HCT116 (cell line): ENCODE results near the gene FANCM. TPM values are rescaled to one million over a fixed set of nuclear protein-coding genes. Genes with fewer than 3 reads are reported as not detected.

Experiments
- ATAC-seq: fragments of 200-7000 bp; cut with Tn5 transposase; 2 replicates; pipeline ENCODE4 v1.9.1; 2020; ENCODE audit warnings: mild to moderate bottlenecking, moderate library complexity
- BruUV-seq: library from RNA; stranded (reverse); fragments of 400-500 nt; replicated peaks from 2 replicates; lab custom pipeline; 2021; lab: Mats Ljungman, UMichigan
- CTCF ChIA-PET: fragments of 300-600 bp; sonication (Branson Sonifier 250); formaldehyde crosslinking; loops from one replicate; lab custom pipeline; 2021; ENCODE audit warnings: antibody characterized with exemption; lab: Charles Lee
- POLR2A ChIA-PET: fragments of 300-600, 350-600 bp; sonication (Branson Sonifier 250); formaldehyde crosslinking; loops from one replicate; lab custom pipeline; 2021; ENCODE audit warnings: antibody characterized with exemption; lab: Charles Lee
- RAD21 ChIA-PET, 2 experiments: fragments of 300-600 bp; sonication (Branson Sonifier 250); formaldehyde crosslinking; loops; one replicate each; lab custom pipeline; 2023; ENCODE audit warnings: low total read pairs in 2 of 2; ENCODE audit not compliant: uncharacterized antibody in 2 of 2, unreplicated experiment in 2 of 2, low non-redundant PET in 1 of 2; lab: Charles Lee
- DNase-seq: peaks from one replicate; pipeline ENCODE4 v3.0.0-alpha.2; 2010; ENCODE audit warnings: low read depth, low spot score
- H2AFZ ChIP-seq: fragments of 200-600 bp; shearing (Covaris generic), sonication (generic); 2 replicates; pipeline ENCODE4 v1.6.1; 2017; ENCODE audit warnings: low read depth, mixed run types, mixed read lengths, antibody characterized with exemption, low read length; ENCODE audit not compliant: poor library complexity, severe bottlenecking
- H3K27ac ChIP-seq: 2 replicates; pipeline ENCODE4 v1.5.1; 2012; ENCODE audit warnings: low read depth, low read length
- H3K27me3 ChIP-seq: fragments of 200-600 bp; sonication (generic); 2 replicates; pipeline ENCODE4 v1.6.1; 2016; ENCODE audit warnings: mixed run types, low read length, mixed read lengths; ENCODE audit not compliant: insufficient read depth
- H3K36me3 ChIP-seq, 2 experiments: fragments of 200-500 bp in 1 of 2; fragments of 200-600 bp in 1 of 2; sonication (Bioruptor generic) in 1 of 2; sonication (generic) in 1 of 2; 2 replicates each; pipeline versions ENCODE4 v1.5.1 to v1.6.1; 2014 to 2016; ENCODE audit warnings: low read length in 2 of 2, inconsistent platforms in 1 of 2, mixed read lengths in 1 of 2, mixed run types in 1 of 2; ENCODE audit not compliant: insufficient read depth in 2 of 2, control insufficient read depth in 1 of 2
- H3K4me1 ChIP-seq, 2 experiments: fragments of 200-600 bp in 1 of 2; sonication (generic) in 1 of 2; 2 replicates each; pipeline versions ENCODE4 v1.5.1 to v1.6.1; 2012 to 2017; ENCODE audit warnings: low read length in 2 of 2, inconsistent platforms in 1 of 2, mild to moderate bottlenecking in 1 of 2, mixed read lengths in 1 of 2, mixed run types in 1 of 2, moderate library complexity in 1 of 2; ENCODE audit not compliant: insufficient read depth in 2 of 2, control insufficient read depth in 1 of 2
- H3K4me2 ChIP-seq: fragments of 200-600 bp; sonication (generic); 2 replicates; pipeline ENCODE4 v1.6.1; 2017; ENCODE audit warnings: mixed run types, low read length, mixed read lengths
- H3K4me3 ChIP-seq, 2 experiments: fragments of 200-600 bp in 1 of 2; sonication (generic) in 1 of 2; replicated peaks in 1 of 2; 2 replicates each; pipeline ENCODE4 v1.5.1; 2011 to 2016; ENCODE audit warnings: low read length in 2 of 2, control low read depth in 1 of 2, low read depth in 1 of 2, mild to moderate bottlenecking in 1 of 2, mixed read lengths in 1 of 2, mixed run types in 1 of 2
- H3K79me2 ChIP-seq: fragments of 200-600 bp; sonication (generic); 2 replicates; pipeline ENCODE4 v1.6.1; 2017; ENCODE audit warnings: mild to moderate bottlenecking, mixed run types, low read length, moderate library complexity, mixed read lengths; ENCODE audit not compliant: insufficient read depth
- H3K9ac ChIP-seq: fragments of 200-600 bp; sonication (generic); 2 replicates; pipeline ENCODE4 v1.6.1; 2016; ENCODE audit warnings: low read length, mixed read lengths
- H3K9me2 ChIP-seq: fragments of 200-600 bp; sonication (generic), shearing (Covaris generic); 2 replicates; pipeline ENCODE4 v1.6.1; 2017; ENCODE audit warnings: mixed run types, mild to moderate bottlenecking, moderate library complexity; ENCODE audit not compliant: insufficient read depth
- H3K9me3 ChIP-seq, 2 experiments: fragments of 200-500 bp in 1 of 2; fragments of 200-600 bp in 1 of 2; sonication (Bioruptor generic) in 1 of 2; sonication (generic) in 1 of 2; 2 replicates each; pipeline ENCODE4 v1.6.1; 2014 to 2017; ENCODE audit warnings: low read length in 2 of 2, mixed read lengths in 2 of 2, inconsistent platforms in 1 of 2, low read depth in 1 of 2, mild to moderate bottlenecking in 1 of 2, mixed run types in 1 of 2, moderate library complexity in 1 of 2; ENCODE audit not compliant: control insufficient read depth in 1 of 2, insufficient read depth in 1 of 2
- H4K20me1 ChIP-seq: fragments of 200-600 bp; sonication (generic), shearing (Covaris generic); 2 replicates; pipeline ENCODE4 v1.6.1; 2017; ENCODE audit warnings: mixed run types, mild to moderate bottlenecking, moderate library complexity; ENCODE audit not compliant: insufficient read depth
- ATF3 ChIP-seq: IDR thresholded peaks from 2 replicates; pipeline ENCODE4 v1.6.1; 2012
- CBX3 ChIP-seq: IDR thresholded peaks from 2 replicates; pipeline ENCODE4 v1.6.1; 2012; ENCODE audit warnings: low read depth
- CEBPB ChIP-seq: IDR thresholded peaks from 2 replicates; pipeline ENCODE4 v1.6.1; 2012; ENCODE audit warnings: low read depth
- EGR1 ChIP-seq: IDR thresholded peaks from 2 replicates; pipeline ENCODE4 v1.6.1; 2012; ENCODE audit warnings: low read depth
- EZH2 ChIP-seq: fragments of 200-600 bp; sonication (generic); IDR thresholded peaks from 2 replicates; pipeline ENCODE4 v1.6.1; 2017; ENCODE audit warnings: antibody characterized with exemption, mixed run types
- FOSL1 ChIP-seq: IDR thresholded peaks from 2 replicates; pipeline ENCODE4 v1.6.1; 2012; ENCODE audit warnings: low read depth
- JUND ChIP-seq: IDR thresholded peaks from 2 replicates; pipeline ENCODE4 v1.6.1; 2012
- MAX ChIP-seq: IDR thresholded peaks from 2 replicates; pipeline ENCODE4 v1.6.1; 2012
- POLR2A ChIP-seq: IDR thresholded peaks from 2 replicates; pipeline ENCODE4 v1.7.0; 2011; ENCODE audit warnings: borderline replicate concordance; ENCODE audit not compliant: insufficient read depth, insufficient read length; ENCODE audit errors: extremely low read depth
- POLR2AphosphoS5 ChIP-seq: IDR thresholded peaks from 2 replicates; pipeline ENCODE4 v1.6.1; 2011; ENCODE audit warnings: mild to moderate bottlenecking, low read depth, low read length, moderate library complexity
- REST ChIP-seq: IDR thresholded peaks from 2 replicates; pipeline ENCODE4 v1.6.1; 2012; ENCODE audit warnings: low read depth
- SIN3A ChIP-seq: IDR thresholded peaks from 2 replicates; pipeline ENCODE4 v1.6.1; 2012; ENCODE audit warnings: low read depth
- SP1 ChIP-seq: IDR thresholded peaks from 2 replicates; pipeline ENCODE4 v1.6.1; 2012; ENCODE audit warnings: low read depth
- SRF ChIP-seq: IDR thresholded peaks from 2 replicates; pipeline ENCODE4 v1.6.1; 2012; ENCODE audit warnings: low read depth
- TCF7L2 ChIP-seq: IDR thresholded peaks from 2 replicates; pipeline ENCODE4 v1.7.0; 2011; ENCODE audit warnings: borderline replicate concordance, inconsistent platforms; ENCODE audit not compliant: insufficient read depth, insufficient read length; ENCODE audit errors: extremely low read depth
- YY1 ChIP-seq: IDR thresholded peaks from 2 replicates; pipeline ENCODE4 v1.6.1; 2011; ENCODE audit warnings: low read length, low read depth, moderate library complexity, mild to moderate bottlenecking; ENCODE audit not compliant: insufficient replicate concordance; ENCODE audit errors: extremely low read depth
- ZBTB33 ChIP-seq: IDR thresholded peaks from 2 replicates; pipeline ENCODE4 v1.6.1; 2011; ENCODE audit warnings: mild to moderate bottlenecking, low read length, moderate library complexity; ENCODE audit not compliant: insufficient replicate concordance; ENCODE audit errors: extremely low read depth
- ZFX ChIP-seq: fragments of 450-650 bp; IDR thresholded peaks from 2 replicates; pipeline ENCODE4 v1.6.1; 2017
- intact Hi-C: fragments of 100-400 bp; cut with micrococcal nuclease; formaldehyde crosslinking; loops from 2 replicates; pipeline ENCODE4 v1.10.0; 2022
- total RNA-seq: library from RNA; stranded (reverse); gene quantifications from one replicate; pipeline ENCODE4 v1.2.1, GENCODE V29; 2021; ENCODE audit not compliant: unreplicated experiment

The FANCM gene
- total RNA-seq, 1 experiment from 2014 or later, result 10.9 TPM

GRCh38 chr14:45133683-45134050 lies 2.1 kb upstream of the FANCM start:
- peaks cover 9 to 21% of the 10 kb centered on the region in 2 experiments for H3K4me1 ChIP-seq
- peak overlapping the region; percentile 67 to 92 for H3K4me3 ChIP-seq
- no peaks in the 10 kb centered on the region for H3K27me3 ChIP-seq
- peak overlapping the region; percentile 78 for H3K4me2 ChIP-seq
- no peaks in the 10 kb centered on the region for H4K20me1 ChIP-seq
- ATAC-seq (peak; percentile 18), DNase-seq (no peak)
- H3K36me3 ChIP-seq, result 0 out of 4 replicates have a peak, but pooled peaks cover 0 to 5% of the 10 kb centered on the region in 2 experiments
- RAD21 ChIA-PET, result no interaction called here
- CTCF ChIA-PET, result interaction anchor here (1.5 kb wide), 1 partner anchor 220 kb away, joined by 9 read pairs; no protein-coding TSS in a partner anchor
- H3K9me2 ChIP-seq, result no peaks in the 10 kb centered on the region
- TF ChIP-seq POLR2A (no peak), FOSL1 (no peak), SRF (no peak), CEBPB (no peak), EGR1 (no peak), ZFX (no peak), CBX3 (no peak), MAX (no peak), ZBTB33 (no peak), TCF7L2 (no peak), EZH2 (no peak), ATF3 (no peak), SIN3A (no peak), POLR2AphosphoS5 (no peak), JUND (no peak), YY1 (no peak), REST (no peak), SP1 (no peak)
- peak overlapping the region; percentile 57 for H2AFZ ChIP-seq
- peak overlapping the region; percentile 88 for H3K9ac ChIP-seq
- H3K27ac ChIP-seq, result peak overlapping the region; percentile 76
- POLR2A ChIA-PET, result interaction anchor here (1.1 kb wide), 1 partner anchor 172 kb away, joined by 4 read pairs; the partner anchor contains the start of genes KLHL28 and TOGARAM1
- intact Hi-C loops, result loop anchor here (1.0 to 5.0 kb wide), 3 partner anchors 41 to 173 kb away; partner anchors contain the start of genes KLHL28 and MIS18BP1
- no peaks in the 10 kb centered on the region for H3K9me3 ChIP-seq
- H3K79me2 ChIP-seq, result peaks cover 76% of the 10 kb centered on the region
- TSS peak; percentile 78 for BruUV-seq
